H9 (cell line): ENCODE results near the gene PDE4B. TPM values are rescaled to one million over a fixed set of nuclear protein-coding genes. Genes with fewer than 3 reads are reported as not detected.

Experiments used
- DNase-seq: peaks from one replicate; pipeline ENCODE4 v3.0.0-alpha.2; 2017
- H2AFZ ChIP-seq: one replicate; pipeline ENCODE4 v1.6.1; 2013; ENCODE audit warnings: mild to moderate bottlenecking, low read length, control low read depth, moderate library complexity
- H2AK5ac ChIP-seq: 2 replicates; pipeline ENCODE4 v1.6.1; 2013; ENCODE audit warnings: low read length, control low read depth, mixed read lengths; ENCODE audit not compliant: insufficient read length
- H2BK120ac ChIP-seq: one replicate; pipeline ENCODE4 v1.6.1; 2013; ENCODE audit warnings: low read depth, mild to moderate bottlenecking, low read length, control low read depth, inconsistent platforms; ENCODE audit not compliant: poor library complexity, severe bottlenecking
- H2BK12ac ChIP-seq: 2 replicates; pipeline ENCODE4 v1.6.1; 2013; ENCODE audit warnings: low read length, control low read depth, mixed read lengths, low read depth; ENCODE audit not compliant: insufficient read length
- H2BK15ac ChIP-seq: 2 replicates; pipeline ENCODE4 v1.6.1; 2013; ENCODE audit warnings: low read depth, low read length, control low read depth
- H2BK20ac ChIP-seq: one replicate; pipeline ENCODE4 v1.6.1; 2013; ENCODE audit warnings: low read depth, mild to moderate bottlenecking, low read length, control low read depth, inconsistent platforms; ENCODE audit not compliant: poor library complexity, severe bottlenecking
- H2BK5ac ChIP-seq: 2 replicates; pipeline ENCODE4 v1.6.1; 2013; ENCODE audit warnings: low read length, control low read depth, mixed read lengths; ENCODE audit not compliant: insufficient read length
- H3K14ac ChIP-seq: 2 replicates; pipeline ENCODE4 v1.6.1; 2013; ENCODE audit warnings: low read length, control low read depth; ENCODE audit not compliant: insufficient read depth
- H3K18ac ChIP-seq: 2 replicates; pipeline ENCODE4 v1.6.1; 2013; ENCODE audit warnings: low read depth, mild to moderate bottlenecking, mixed read lengths, low read length, control low read depth; ENCODE audit not compliant: insufficient read length
- H3K23ac ChIP-seq: 2 replicates; pipeline ENCODE4 v1.6.1; 2013; ENCODE audit warnings: low read length, control low read depth, mixed read lengths, low read depth; ENCODE audit not compliant: insufficient read length
- H3K23me2 ChIP-seq: 2 replicates; pipeline ENCODE4 v1.6.1; 2013; ENCODE audit warnings: low read depth, mild to moderate bottlenecking, mixed read lengths, low read length, control low read depth; ENCODE audit not compliant: insufficient read length, poor library complexity, severe bottlenecking
- H3K27ac ChIP-seq: 2 replicates; pipeline ENCODE4 v1.5.1; 2013; ENCODE audit warnings: low read length, control low read depth, mixed read lengths, low read depth; ENCODE audit not compliant: insufficient read length
- H3K27me3 ChIP-seq: 2 replicates; pipeline ENCODE4 v1.6.1; 2013; ENCODE audit warnings: low read length, control low read depth, inconsistent platforms; ENCODE audit not compliant: insufficient read depth
- H3K4ac ChIP-seq: 2 replicates; pipeline ENCODE4 v1.6.1; 2013; ENCODE audit warnings: low read depth, mild to moderate bottlenecking, control low read depth, inconsistent platforms, low read length, moderate library complexity
- H3K4me1 ChIP-seq: 2 replicates; pipeline ENCODE4 v1.6.1; 2013; ENCODE audit warnings: low read length, control low read depth, inconsistent platforms; ENCODE audit not compliant: insufficient read depth
- H3K4me2 ChIP-seq: 2 replicates; pipeline ENCODE4 v1.6.1; 2013; ENCODE audit warnings: low read length, control low read depth, mixed read lengths; ENCODE audit not compliant: insufficient read length, insufficient read depth
- H3K56ac ChIP-seq: 2 replicates; pipeline ENCODE4 v1.6.1; 2013; ENCODE audit warnings: low read depth, mild to moderate bottlenecking, mixed read lengths, low read length, control low read depth; ENCODE audit not compliant: insufficient read length
- H3K79me1 ChIP-seq: 2 replicates; pipeline ENCODE4 v1.6.1; 2013; ENCODE audit warnings: low read depth, mild to moderate bottlenecking, moderate library complexity, low read length, control low read depth, inconsistent platforms; ENCODE audit not compliant: insufficient read depth, poor library complexity, severe bottlenecking
- H3K79me2 ChIP-seq: 2 replicates; pipeline ENCODE4 v1.6.1; 2013; ENCODE audit warnings: low read length, control low read depth, inconsistent platforms; ENCODE audit not compliant: insufficient read depth
- H3K9ac ChIP-seq: 2 replicates; pipeline ENCODE4 v1.6.1; 2013; ENCODE audit warnings: low read length, control low read depth, mixed read lengths; ENCODE audit not compliant: insufficient read length; ENCODE audit errors: extremely low read depth
- H3K9me3 ChIP-seq: one replicate; pipeline ENCODE4 v1.6.1; 2013; ENCODE audit warnings: low read depth, low read length, inconsistent platforms; ENCODE audit not compliant: control insufficient read depth
- H3T11ph ChIP-seq: one replicate; pipeline ENCODE4 v1.6.1; 2013; ENCODE audit warnings: mild to moderate bottlenecking, low read length, control low read depth, inconsistent platforms
- H4K20me1 ChIP-seq: one replicate; pipeline ENCODE4 v1.6.1; 2013; ENCODE audit not compliant: control insufficient read depth, insufficient read length, insufficient read depth
- H4K5ac ChIP-seq: 2 replicates; pipeline ENCODE4 v1.6.1; 2013; ENCODE audit warnings: low read depth, mild to moderate bottlenecking, mixed read lengths, low read length, control low read depth; ENCODE audit not compliant: insufficient read length
- H4K8ac ChIP-seq: replicated peaks from 2 replicates; pipeline ENCODE4 v1.6.1; 2013; ENCODE audit warnings: low read length, control low read depth, mixed read lengths, low read depth; ENCODE audit not compliant: insufficient read length
- H4K91ac ChIP-seq: 2 replicates; pipeline ENCODE4 v1.6.1; 2013; ENCODE audit warnings: low read depth, mild to moderate bottlenecking, moderate library complexity, mixed read lengths, low read length, control low read depth; ENCODE audit not compliant: insufficient read length
- H3K27ac Mint-ChIP-seq, 3 experiments: 2 replicates in 2 of 3; 3 replicates in 1 of 3; pipeline ENCODE4 v1.8.0; 2020 to 2021; ENCODE audit warnings: mixed read lengths in 3 of 3, mild to moderate bottlenecking in 1 of 3, moderate library complexity in 1 of 3
- H3K27me3 Mint-ChIP-seq: 2 replicates; pipeline ENCODE4 v1.8.0; 2021; ENCODE audit warnings: low read depth, mild to moderate bottlenecking, moderate library complexity, mixed read lengths
- H3K36me3 Mint-ChIP-seq, 3 experiments: 2 replicates in 2 of 3; 3 replicates in 1 of 3; pipeline ENCODE4 v1.8.0; 2020 to 2021; ENCODE audit warnings: low read depth in 3 of 3, mixed read lengths in 3 of 3; ENCODE audit not compliant: insufficient read depth in 1 of 3
- H3K4me1 Mint-ChIP-seq, 2 experiments: 2 replicates each; pipeline ENCODE4 v1.8.0; 2020; ENCODE audit warnings: mixed read lengths in 2 of 2
- H3K4me3 Mint-ChIP-seq, 2 experiments: 2 replicates in 1 of 2; 3 replicates in 1 of 2; pipeline ENCODE4 v1.8.0; 2020 to 2021; ENCODE audit warnings: mild to moderate bottlenecking in 2 of 2, mixed read lengths in 2 of 2, moderate library complexity in 1 of 2
- H3K9me3 Mint-ChIP-seq, 2 experiments: 2 replicates in 1 of 2; 3 replicates in 1 of 2; pipeline ENCODE4 v1.8.0; 2020; ENCODE audit warnings: mild to moderate bottlenecking in 2 of 2, mixed read lengths in 2 of 2, moderate library complexity in 1 of 2
- CTCF ChIP-seq: fragments of 200-600 bp; sonication (generic); conservative IDR thresholded peaks from 3 replicates; pipeline ENCODE4 v1.8.0; 2021; ENCODE audit warnings: antibody characterized with exemption, mild to moderate bottlenecking
- WGBS: extraction: QIAGEN DNeasy Blood & Tissue Kit; methylation state at CpG from one replicate; pipeline ENCODE4 v1.1.7; 2013; ENCODE audit warnings: missing lambda C conversion rate, low lambda C conversion rate, mixed read lengths; ENCODE audit not compliant: insufficient read length; ENCODE audit errors: extremely low coverage; 5-methylcytosine and 5-hydroxymethylcytosine counted together
- total RNA-seq: library from RNA; stranded (reverse); gene quantifications from 2 replicates; pipeline ENCODE4 v1.2.1, GENCODE V29; 2021

Gene PDE4B
- total RNA-seq, 1 experiment from 2014 or later, result 19.8 TPM

- TF ChIP-seq CTCF, result peak; percentile 38; the same call in 2 of the 3 replicates
Measured at GRCh38 chr1:66403007-66403731, 610.5 kb downstream of the PDE4B start.

More at GRCh38 chr1:66403007-66403731, 610.5 kb downstream of the PDE4B start:
- H3K36me3 Mint-ChIP-seq, result no peaks in the 10 kb centered on the region
- no peak for DNase-seq
- Histone ChIP-seq H3K79me1 (no peaks in the 10 kb centered on the region), H4K20me1 (no peaks in the 10 kb centered on the region), H3K14ac (no peak overlapping the region), H3K27ac (no peak overlapping the region), H3K27me3 (no peaks in the 10 kb centered on the region; the same call in 1 of the 2 replicates), H2BK5ac (no peak overlapping the region), H3K4ac (no peak overlapping the region), H2BK120ac (no peak overlapping the region), H3K4me2 (no peak overlapping the region), H3K79me2 (no peaks in the 10 kb centered on the region), H2AK5ac (no peak overlapping the region), H3K9me3 (no peaks in the 10 kb centered on the region), H3K4me1 (no peaks in the 10 kb centered on the region), H3T11ph (no peak overlapping the region), H4K8ac (no peak overlapping the region), H2BK20ac (no peak overlapping the region), H3K23ac (no peak overlapping the region), H4K5ac (no peak overlapping the region), H2BK15ac (no peak overlapping the region), H3K18ac (no peak overlapping the region), H3K56ac (no peak overlapping the region), H3K23me2 (no peaks in the 10 kb centered on the region), H2BK12ac (no peak overlapping the region), H4K91ac (no peak overlapping the region), H3K9ac (no peak overlapping the region), H2AFZ (no peak overlapping the region)
- H3K27ac Mint-ChIP-seq, result no peak overlapping the region
- H3K9me3 Mint-ChIP-seq, result 0 out of 5 replicates have a peak, but pooled peaks cover 0 to under 1% of the 10 kb centered on the region in 2 experiments
- H3K4me3 Mint-ChIP-seq, result no peak overlapping the region
- no peaks in the 10 kb centered on the region; the same call in 1 of the 2 replicates for H3K27me3 Mint-ChIP-seq
- no CpG with 5 or more reads among the region's 5 CpGs for WGBS
- H3K4me1 Mint-ChIP-seq, result peaks cover 0 to 2% of the 10 kb centered on the region in 2 experiments; a peak in 2 of 4 replicates
